Stimulated activated CD4-positive, alpha-beta T cell treated with anti-CD3 and anti-CD28 coated beads, TNF-alpha, amount 100 ng/mL, for 4 hours (primary cell): ENCODE results near the gene MAN2B2.
"Not testable (repeated sequence)": the region's sequence is repeated elsewhere in the genome, so short reads cannot be mapped to it uniquely, and the experiment has no call there.

Source experiments
- DNase-seq, 3 experiments: peaks; one replicate each; pipeline ENCODE4 v3.0.0-alpha.2; 2020; ENCODE audit warnings: low read depth in 3 of 3

The MAN2B2 gene

DNA sequence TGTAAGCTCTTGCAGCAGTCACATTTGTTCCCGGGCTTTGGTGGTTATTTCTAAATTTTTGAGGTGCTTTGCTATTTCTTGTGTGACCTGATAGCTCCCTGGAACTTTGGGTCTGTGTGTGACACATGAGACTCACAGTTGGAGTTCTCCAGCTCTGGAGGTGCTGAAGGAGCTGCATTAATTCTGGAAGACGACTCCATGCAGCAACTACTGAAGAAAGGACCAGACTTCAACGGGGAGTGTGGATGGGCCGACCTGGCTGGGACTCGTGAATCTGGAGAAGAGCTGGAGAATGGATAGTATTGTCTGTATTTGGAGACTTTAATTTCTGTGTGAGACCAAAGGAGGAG lies 67.0 kb downstream of the MAN2B2 start:
- DNase-seq, result no peak

DNA sequence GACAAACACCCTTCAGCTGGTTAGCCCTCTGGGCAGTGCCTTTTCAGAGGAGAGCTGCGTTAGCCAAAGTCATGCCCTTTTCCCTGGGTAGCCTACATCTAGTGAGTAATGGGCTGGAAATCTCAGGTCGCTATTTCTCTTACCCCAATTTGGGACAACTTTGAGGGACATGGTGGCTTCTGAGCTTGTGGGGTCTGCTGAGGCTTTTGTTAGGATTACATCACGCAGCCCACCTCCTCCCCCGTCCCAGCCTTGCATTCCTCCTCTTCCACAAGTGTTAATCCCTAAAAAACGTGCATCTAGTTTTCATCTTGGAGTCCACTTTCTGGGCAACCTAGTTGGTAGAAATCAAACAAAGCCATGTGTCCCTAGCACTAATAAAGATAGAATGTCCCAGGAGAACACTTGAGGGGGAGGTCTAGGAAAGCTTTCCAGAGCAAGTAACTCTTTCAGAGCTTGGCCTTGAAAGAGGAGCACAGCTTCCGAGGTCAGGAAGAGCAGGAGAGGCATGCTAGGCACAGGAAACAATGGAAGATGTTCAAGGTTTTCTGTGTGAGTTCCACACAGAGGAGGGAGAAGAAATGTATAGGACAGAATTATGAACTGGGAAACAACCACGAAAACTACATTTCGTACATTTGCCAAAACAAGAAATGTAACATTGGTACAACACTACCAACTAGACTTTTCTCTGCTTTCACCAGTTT lies 68.3 kb downstream of the MAN2B2 start:
- DNase-seq, result no peak

DNA sequence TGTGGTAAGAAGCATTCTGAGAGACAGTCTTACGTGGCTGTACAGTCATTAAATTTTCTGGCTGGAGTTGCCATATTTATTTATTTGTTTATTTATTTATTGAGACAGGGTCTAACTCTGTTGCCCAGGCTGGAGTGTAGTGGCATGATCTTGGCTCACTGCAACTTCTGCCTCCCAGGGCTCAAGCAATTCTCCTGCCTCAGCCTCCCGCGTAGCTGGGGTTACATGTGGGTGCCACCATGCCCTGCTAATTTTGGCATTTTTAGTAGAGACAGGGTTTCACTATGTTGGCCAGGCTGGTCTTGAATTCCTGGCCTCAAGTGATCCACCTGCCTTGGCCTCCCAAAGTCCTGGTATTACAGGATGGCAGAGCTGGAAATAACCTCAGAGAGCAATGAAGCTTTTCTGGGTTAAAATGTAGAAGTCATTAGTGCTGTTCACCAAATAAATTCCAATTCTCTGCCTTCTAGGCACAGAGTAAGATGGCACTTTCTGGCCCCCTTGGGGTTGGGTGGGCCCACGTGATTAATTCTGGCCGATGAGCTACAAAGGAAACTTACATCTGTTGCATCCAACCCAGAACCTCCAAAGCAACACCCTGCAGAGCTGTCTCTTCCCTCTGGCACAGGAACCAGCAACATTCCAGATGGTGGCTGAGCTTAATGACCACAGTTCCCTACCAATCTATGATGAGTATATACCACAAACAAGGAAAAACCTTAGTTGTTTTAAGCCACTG lies 70.0 kb downstream of the MAN2B2 start:
- DNase-seq, result no peak

DNA sequence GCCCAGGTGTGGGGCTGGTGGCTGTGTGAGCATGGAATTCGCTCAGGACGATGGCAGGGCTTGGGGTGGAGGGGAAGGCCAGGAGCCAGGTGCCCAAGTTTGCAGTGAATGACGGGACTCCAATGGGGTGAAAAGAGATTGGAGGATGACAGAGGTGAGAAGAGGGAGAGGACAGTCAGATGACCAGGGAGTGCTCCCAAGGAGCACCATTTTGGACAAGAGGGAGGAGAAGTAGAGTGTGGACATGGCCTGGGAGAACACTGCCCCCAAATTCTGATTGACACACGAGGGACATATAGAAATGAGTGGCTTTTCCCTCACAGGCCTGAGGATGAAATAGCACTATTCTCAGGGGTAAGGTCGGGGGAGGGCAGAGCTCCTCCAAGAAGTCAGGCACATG lies 72.2 kb downstream of the MAN2B2 start:
- no peak for DNase-seq

DNA sequence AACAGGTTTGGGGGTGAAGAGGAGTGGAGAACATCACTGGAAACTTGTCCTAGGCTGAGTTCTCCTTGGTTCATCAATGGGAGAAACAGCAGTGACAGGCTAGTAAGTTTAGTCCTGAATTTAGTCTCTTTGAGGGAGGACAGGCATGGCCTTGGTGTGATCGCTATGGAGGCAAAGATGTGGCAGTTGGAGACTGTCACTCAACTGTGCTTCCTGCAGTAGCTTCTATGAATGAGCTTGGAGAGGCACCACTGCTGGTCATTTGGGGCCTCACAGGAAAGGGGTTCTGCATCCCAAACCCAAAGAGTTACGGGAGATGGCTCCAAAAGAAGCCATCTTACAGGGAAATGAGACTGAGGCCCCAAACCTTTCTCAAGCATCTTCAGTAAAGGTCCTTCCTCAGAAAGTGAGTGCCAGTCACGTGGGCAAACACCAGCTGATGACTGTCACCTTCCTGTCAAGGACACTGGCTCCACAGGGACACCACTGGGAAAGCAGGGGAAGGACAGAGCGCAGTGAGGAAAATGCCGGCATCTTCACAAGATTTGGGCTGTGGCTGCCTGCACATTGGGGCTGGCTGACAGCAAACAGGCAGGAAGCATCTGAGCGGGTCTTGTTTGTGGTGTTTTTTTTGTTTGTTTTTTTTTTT lies 72.7 kb downstream of the MAN2B2 start:
- no peak for DNase-seq

DNA sequence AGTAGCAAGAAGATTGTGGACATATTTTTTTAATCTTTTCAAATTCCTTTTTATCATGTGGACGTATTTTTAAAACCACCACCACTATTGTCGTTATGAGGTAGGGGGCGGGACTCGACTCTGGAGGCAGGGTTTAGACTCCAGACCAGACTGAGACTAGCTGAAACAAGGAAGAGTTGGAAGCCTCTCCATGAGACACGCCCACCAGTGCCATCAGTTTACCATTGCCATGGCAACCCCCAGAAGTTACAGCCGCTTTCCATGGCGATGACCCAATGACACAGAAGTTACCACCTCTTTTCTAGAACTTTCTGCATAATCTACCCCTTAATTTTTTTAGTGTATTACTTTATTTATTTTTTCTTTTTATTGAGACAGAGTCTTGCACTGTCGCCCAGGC lies 74.2 kb downstream of the MAN2B2 start:
- no peak for DNase-seq

DNA sequence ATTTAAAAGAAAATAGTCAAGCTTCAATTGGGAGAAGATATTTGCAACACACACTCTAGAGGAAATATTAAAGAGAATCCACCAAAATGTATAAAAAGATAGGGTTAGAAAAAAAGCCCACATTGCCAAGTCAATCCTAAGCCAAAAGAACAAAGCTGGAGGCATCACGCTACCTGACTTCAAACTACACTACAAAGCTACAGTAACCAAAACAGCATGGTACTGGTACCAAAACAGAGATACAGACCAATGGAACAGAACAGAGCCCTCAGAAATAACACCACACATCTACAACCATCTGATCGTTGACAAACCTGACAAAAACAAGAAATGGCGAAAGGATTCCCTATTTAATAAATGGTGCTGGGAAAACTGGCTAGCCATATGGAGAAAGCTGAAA lies 79.2 kb downstream of the MAN2B2 start:
- DNase-seq, result not testable (repeated sequence)

DNA sequence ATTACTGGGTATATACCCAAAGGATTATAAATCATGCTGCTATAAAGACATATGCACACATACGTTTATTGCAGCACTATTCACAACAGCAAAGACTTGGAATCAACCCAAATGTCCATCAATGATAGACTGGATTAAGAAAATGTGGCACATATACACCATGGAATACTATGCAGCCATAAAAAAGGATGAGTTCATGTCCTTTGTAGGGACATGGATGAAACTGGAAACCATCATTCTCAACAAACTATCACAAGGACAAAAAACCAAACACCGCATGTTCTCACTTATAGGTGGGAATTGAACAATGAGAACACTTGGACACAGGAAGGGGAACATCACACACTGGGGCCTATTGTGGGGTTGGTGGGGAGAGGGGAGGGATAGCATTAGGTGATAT lies 80.3 kb downstream of the MAN2B2 start:
- not testable (repeated sequence) for DNase-seq

DNA sequence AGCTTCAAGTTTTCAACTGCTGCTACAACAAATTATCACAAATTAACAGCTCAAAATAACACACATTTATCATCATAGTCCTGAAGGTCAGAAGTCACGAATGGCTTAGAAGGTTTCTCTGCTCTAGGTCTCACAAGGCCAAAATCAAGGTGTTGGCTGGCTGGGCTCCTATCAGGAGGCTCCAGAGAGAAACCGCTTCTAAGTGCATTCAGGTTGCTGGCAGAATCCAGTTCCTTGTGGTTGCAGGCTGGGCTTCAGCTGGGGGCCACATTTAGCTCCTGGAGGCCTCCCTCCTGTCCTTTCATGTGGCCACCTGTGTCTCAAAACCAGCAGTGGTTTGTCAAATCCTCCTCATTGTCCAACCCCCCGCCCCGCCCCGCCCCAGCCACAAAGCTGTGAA lies 80.9 kb downstream of the MAN2B2 start:
- DNase-seq, result no peak

DNA sequence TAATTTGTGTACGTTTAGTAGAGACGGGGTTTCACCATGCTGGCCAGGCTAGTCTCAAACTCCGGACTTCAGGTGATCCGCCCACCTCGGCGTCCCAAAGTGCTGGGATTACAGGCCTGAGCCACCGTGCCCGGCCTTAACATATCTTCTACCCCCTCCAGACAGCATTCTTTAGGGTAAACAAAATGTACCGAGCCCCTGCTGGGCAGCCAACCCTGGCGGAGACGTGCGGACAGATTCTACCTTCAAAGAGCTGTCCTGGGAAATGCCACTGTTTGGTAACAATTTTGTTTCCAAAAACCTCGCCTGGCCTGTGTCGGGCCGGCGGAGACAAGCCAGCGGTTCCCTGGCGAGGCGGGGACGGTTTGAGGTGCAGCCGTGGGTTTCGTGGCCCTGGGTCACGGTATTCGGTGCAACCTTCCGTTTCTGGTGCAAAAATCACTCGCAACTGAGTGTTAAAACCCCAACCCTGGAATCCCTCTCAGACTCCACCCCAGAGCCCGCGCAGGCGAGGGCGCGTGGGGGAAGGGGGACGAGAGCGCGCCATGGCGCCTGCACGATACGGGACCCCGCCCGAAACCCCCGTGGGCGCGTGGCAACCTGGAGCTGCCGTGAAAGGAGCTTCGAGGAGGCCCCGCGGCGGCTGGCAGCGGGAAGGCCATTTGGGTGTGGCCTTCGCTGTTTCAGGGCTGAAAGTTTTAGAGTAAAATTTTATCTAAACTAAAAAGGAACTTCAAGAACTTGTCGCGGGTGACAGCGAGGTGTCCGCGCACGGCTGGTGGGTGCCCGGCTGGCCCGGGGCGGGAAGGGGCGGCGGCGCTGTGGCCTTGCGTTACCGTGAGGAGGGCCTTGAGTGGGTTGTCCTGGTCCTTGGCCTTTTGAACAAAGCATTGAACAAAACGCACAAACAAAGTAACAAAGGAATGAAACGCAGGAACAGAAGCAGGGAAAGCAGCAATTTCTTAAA lies 82.5 kb downstream of the MAN2B2 start:
- DNase-seq, result no peak

DNA sequence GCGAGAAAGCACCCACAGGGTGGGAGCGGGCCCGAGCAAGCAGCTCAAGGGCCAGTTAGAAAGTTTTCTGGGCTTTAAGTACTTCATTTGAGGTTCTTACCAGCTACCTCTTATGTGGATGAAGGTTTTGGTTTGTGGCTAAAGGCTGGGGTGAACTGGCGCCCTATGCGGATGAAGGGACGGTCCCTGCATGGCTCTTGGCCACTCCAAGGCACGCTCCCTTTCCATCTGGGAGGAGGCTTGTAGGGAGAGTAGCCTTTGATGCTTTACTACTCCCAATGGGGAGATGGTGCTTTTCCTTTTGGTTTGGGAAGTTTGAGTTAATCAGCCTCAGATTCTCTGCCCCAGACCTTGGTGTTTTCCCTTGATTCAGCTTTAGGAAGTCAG lies 83.2 kb downstream of the MAN2B2 start:
- no peak for DNase-seq

DNA sequence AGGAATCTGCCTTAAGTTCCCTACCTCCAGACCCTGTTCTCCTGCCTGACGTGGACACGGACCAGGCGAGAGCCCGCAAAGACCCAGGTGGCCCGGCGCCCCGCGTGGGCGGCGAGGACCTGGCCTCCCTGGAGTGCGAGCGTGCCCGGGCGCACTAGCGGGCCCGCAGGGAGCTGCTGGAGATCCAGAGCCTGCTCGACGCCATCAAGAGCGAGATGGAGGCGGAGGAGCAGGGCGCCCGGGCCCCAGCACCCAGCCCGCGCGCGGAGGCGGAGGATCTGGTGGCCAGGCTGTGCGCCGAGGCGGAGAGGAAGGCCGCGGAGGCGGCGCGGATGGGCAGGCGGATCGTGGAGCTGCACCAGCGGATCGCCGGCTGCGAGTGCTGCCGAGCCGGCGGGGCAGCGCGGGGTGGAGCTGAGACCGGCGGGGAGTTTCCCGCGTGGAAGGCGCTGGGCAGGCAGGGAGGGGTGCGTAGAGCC lies 83.6 kb downstream of the MAN2B2 start:
- DNase-seq, result peak in 2 of 3 experiments; percentile 37 to 41

DNA sequence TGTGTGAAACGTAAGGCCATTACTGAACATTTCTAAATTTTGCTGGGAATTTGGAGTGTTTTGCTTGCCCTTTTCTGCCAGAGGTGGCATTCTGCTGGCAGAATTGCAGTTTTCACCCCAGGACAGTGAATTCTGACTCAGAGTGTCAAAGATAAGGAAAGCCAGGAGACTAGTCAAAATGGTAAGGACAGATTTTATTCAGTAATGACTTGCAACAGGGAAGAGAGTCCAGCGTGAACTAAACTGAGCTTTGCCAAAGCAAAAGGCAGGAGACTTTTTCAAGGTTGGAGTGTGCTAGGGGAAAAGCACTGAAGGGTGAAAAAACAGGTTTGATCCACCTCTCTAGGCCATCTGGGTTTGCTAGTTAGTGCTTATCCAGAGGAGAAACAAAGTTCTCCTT lies 84.9 kb downstream of the MAN2B2 start:
- no peak for DNase-seq

DNA sequence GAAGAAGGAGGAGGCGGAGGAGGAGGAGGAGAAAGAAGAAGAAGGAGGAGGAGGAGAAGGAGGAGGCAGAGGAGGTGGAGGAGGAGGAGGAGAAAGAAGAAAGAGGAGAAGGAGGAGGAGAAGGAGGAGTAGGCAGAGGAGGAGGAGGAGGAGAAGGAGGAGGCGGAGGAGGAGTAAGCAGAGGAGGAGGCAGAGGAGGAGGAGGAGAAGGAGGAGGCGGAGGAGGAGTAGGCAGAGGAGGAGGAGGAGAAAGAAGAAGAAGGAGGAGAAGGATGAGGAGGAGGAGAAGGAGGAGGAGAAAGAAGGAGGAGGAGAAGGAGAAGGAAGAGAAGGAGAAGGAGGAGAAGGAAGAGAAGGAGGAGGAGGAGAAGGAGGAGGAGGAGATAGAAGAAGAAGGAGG lies 85.4 kb downstream of the MAN2B2 start:
- no peak for DNase-seq

DNA sequence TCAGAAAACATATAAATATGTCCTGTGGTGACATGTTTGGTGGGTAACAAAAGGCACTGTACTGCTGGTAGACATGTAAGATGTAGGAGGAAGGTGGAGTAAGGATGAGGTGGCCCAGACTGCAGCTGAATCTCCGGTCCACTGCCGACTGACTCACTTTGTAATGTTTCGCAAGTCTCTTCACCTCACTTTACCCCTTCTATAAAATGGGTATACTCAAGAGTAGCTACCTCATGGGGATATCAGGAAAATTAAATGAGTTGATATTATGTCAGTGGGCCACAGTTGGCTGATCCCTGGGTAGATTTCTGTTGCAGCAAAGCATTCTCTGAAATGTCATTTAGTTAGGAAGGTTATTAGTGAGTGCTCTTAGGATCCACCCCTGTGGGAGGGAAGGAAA lies 87.6 kb downstream of the MAN2B2 start:
- no peak for DNase-seq

DNA sequence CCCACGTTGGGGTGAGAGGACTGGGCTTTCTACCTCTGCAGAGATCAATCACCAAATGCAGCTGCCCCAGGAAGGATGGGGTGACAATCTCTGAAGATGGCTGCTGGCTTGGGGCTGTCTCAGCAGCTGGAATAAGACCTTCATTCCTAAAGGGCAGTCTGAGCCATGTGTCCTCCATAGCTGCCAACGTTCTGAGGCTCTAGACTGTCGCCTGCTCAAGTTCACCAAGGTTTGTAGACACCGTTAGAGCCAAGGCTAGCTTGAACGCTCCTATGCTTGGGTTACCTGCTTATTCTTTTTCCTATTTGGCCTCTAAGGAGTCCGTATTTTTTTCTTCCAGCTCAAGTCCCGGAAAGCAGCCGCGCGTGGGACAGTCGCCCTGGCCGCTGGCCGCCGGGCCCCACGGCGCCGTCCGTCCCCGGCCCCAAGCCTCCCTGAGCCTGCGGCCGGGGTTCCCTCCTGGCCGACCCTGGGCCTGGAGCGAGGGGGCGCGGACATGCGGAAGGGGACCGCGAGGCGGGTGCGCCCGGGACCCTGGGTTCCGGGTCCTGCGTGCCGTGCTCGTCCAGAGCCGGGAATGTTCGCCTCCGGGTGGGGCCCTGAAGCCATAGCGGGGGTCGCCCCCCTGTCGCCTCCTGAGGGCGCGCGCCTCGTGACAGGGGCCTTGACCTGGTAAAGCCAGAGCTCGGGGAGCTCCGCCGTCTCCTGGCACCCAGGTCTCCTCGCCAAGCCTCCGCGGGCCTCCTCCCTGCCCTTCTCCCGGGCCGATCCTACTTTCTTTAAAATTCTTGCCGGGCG lies 88.8 kb downstream of the MAN2B2 start:
- no peak for DNase-seq

DNA sequence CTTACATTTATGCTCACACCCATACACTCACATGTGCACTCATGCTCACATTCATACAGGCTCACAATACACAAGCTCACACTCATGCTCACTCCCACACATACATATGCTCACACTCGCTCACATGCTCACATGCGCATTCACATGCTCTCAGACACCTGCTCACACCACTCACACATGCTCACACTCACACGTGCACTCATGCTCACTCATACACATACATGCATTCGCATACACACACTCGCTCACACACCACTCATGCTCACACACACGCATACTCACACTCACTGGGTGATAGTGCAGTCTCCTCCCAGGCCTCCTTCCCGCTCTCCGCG lies 90.3 kb downstream of the MAN2B2 start:
- DNase-seq, result no peak

DNA sequence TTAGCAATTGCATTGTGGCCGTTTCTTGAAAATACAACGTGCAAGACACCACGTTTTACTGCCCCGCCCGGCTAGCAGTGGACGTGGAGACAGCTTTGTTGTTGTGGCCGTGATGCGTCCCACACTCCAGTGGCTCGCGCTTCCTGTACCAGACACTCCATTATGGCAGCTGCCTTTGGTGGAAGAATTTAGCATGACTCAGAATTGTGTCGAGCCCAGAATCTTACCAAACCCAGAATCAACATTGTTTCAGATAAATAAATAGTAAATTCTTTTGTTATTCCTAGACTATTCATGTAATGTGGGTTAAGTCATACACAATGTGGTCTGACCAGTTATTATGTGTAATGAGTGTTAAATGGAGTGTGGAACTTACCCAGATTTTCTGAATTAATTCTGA lies 93.4 kb downstream of the MAN2B2 start:
- DNase-seq, result no peak

DNA sequence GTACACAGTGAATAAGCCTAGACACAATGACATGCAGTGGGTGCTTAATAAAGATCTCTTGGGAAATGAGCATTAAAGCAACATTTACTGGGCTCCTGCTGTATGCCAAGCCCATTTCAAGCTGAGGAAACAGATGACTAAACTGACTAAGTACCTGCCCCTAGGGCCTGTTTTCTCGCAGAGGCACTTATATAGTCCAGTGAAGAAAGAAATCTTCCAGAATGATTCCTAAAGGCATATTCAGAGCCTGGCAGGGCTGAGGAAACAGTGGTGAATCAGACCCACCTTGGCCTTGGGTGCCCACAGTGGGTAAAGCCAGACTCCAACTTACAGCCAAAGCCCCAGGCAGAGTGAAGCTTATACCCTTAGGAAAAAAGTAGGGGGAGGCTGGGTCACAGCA lies 96.7 kb downstream of the MAN2B2 start:
- DNase-seq, result no peak

DNA sequence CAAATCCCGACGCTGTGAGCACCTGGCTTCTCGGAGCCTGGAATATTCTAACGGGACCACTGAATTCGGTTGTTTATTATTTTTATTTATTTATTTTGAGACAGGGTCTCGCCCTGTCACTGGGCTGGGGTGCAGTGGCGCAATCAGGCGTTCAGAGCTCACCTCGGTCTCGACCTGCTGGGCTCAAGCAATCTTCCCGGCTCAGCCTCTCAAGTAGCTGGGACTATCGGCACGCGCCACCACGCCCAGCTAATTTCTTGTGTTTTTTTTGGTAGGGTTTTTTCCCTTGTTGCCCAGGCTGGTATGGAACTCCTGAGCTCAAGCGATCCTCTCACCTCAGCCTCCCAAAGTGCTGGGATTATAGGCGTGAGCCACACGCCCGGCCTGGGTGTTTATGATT lies 97.1 kb downstream of the MAN2B2 start:
- DNase-seq, result no peak

DNA sequence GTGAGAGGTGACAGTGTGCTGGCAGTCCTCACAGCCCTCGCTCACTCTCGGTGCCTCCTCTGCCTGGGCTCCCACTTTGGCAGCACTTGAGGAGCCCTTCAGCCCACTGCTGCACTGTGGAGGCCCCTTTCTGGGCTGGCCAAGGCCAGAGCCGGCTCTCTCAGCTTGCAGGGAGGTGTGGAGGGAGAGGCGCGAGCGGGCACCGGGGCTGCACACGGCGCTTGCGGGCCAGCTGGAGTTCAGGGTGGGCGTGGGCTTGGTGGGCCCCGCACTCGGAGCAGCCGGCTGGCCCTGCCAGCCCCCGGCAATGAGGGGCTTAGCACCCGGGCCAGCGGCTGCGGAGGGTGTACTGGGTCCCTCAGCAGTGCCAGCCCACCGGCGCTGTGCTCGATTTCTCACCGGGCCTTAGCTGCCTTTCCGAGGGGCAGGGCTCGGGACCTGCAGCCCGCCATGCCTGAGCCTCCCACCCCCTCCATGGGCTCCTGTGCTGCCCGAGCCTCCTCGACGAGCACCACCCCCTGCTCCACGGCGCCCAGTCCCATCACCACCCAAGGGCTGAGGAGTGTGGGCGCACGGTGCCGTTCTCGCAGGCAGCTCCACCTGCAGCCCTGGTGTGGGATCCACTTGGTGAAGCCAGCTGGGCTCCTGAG lies 97.7 kb downstream of the MAN2B2 start:
- DNase-seq, result not testable (repeated sequence)
